ENCODE measurements around the gene PCDH15.

DNA sequence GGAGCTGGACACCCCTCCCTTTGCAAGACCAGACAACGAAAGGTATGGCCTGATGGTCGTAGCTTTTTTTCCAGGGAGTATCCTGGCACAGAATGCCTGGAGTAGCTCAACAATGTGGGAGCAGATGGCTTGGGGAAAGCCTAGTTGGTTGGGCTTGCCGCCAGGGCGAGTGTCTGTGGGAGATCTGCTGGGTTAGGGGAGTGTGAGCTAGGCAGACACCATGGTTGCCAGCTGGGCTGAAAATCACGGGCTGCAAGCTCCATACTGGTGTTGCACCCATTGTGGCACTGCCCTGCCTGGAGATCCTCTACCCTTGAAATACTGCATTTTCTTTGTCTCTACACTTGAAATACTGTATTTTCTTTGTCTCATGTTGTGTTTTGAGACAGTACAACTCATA is 538.3 kb downstream of the PCDH15 start:
- TF ChIP-seq, protein P1, sequence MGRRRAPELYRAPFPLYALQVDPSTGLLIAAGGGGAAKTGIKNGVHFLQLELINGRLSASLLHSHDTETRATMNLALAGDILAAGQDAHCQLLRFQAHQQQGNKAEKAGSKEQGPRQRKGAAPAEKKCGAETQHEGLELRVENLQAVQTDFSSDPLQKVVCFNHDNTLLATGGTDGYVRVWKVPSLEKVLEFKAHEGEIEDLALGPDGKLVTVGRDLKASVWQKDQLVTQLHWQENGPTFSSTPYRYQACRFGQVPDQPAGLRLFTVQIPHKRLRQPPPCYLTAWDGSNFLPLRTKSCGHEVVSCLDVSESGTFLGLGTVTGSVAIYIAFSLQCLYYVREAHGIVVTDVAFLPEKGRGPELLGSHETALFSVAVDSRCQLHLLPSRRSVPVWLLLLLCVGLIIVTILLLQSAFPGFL (CRISPR knock-in tag; IDR thresholded peaks at IDR 0.05): no peak
- no peak for TF ChIP-seq HNRNPL (IDR thresholded peaks at IDR 0.05; ENCODE audit: low read depth, low read length)

Measured in HepG2 (cell line).